ENCODE results near the gene MPZL1. TPM values are rescaled to one million over a fixed set of nuclear protein-coding genes. Genes with fewer than 3 reads are reported as not detected.

The MPZL1 gene
- total and polyA plus RNA-seq, 3 donors from 2014 or later = 148 to 160 (median 154) TPM

- DNase-seq = no peak
- intact Hi-C loops (cut with DNase I; ENCODE audit: low total_unique reads) = no loop called here
- no peaks in the 10 kb centered on the region for H3K9me3 ChIP-seq
- no peaks in the 10 kb centered on the region for H3K27me3 ChIP-seq
- 83 to 92% methylated on average over 4 of the region's 4 CpGs for WGBS, 2 donors
- no peaks in the 10 kb centered on the region for H3K36me3 ChIP-seq (ENCODE audit: low read depth, missing control alignments)
- no peak overlapping the region for H3K27ac ChIP-seq
- TF ChIP-seq CTCF (IDR thresholded peaks at IDR 0.05) (no peak), POLR2A (IDR thresholded peaks at IDR 0.05) (no peak)
- no peak overlapping the region for H3K4me3 ChIP-seq
- H3K4me1 ChIP-seq = no peaks in the 10 kb centered on the region
These were observed 13.8 kb upstream of the MPZL1 start for GRCh38 chr1:167707942-167708341.

GRCh38 chr1:167708940-167709389 lies 12.8 kb upstream of the MPZL1 start:
- intact Hi-C loops (cut with DNase I; ENCODE audit: low total_unique reads) = no loop called here
- no peak for TF ChIP-seq POLR2A (IDR thresholded peaks at IDR 0.05)
- no peak for TF ChIP-seq CTCF (IDR thresholded peaks at IDR 0.05)
- Histone ChIP-seq H3K4me3 (no peak overlapping the region), H3K4me1 (no peaks in the 10 kb centered on the region), H3K9me3 (no peaks in the 10 kb centered on the region), H3K27me3 (no peaks in the 10 kb centered on the region), H3K36me3 (ENCODE audit: low read depth, missing control alignments) (no peaks in the 10 kb centered on the region), H3K27ac (no peak overlapping the region)
- no peak for DNase-seq
- WGBS, 2 donors = 79 to 86% methylated on average over 3 of the region's 3 CpGs

- H3K27me3 ChIP-seq = no peaks in the 10 kb centered on the region
- no peaks in the 10 kb centered on the region for H3K36me3 ChIP-seq (ENCODE audit: low read depth, missing control alignments)
- H3K27ac ChIP-seq = no peak overlapping the region
- intact Hi-C loops (cut with DNase I; ENCODE audit: low total_unique reads) = no loop called here
- TF ChIP-seq POLR2A (IDR thresholded peaks at IDR 0.05) (no peak), CTCF (IDR thresholded peaks at IDR 0.05) (no peak)
- H3K4me3 ChIP-seq = no peak overlapping the region
- 90 to 94% methylated on average over 1 of the region's 1 CpG for WGBS, 2 donors
- DNase-seq = no peak
- H3K4me1 ChIP-seq = no peaks in the 10 kb centered on the region
- no peaks in the 10 kb centered on the region for H3K9me3 ChIP-seq
These were observed 10.9 kb upstream of the MPZL1 start for GRCh38 chr1:167710836-167711235.

- no peaks in the 10 kb centered on the region for H3K9me3 ChIP-seq
- no peaks in the 10 kb centered on the region for H3K4me1 ChIP-seq
- H3K4me3 ChIP-seq = no peak overlapping the region
- DNase-seq = no peak
- intact Hi-C loops (cut with DNase I; ENCODE audit: low total_unique reads) = no loop called here
- H3K27ac ChIP-seq = no peak overlapping the region
- WGBS, 2 donors = 52 to 54% methylated on average over 3 of the region's 3 CpGs
- H3K36me3 ChIP-seq (ENCODE audit: low read depth, missing control alignments) = no peaks in the 10 kb centered on the region
- no peaks in the 10 kb centered on the region for H3K27me3 ChIP-seq
- TF ChIP-seq CTCF (IDR thresholded peaks at IDR 0.05) (no peak), POLR2A (IDR thresholded peaks at IDR 0.05) (no peak)
These were observed 10.0 kb upstream of the MPZL1 start for GRCh38 chr1:167711797-167712196.

GRCh38 chr1:167713330-167714081 lies 8.3 kb upstream of the MPZL1 start:
- TF ChIP-seq POLR2A (IDR thresholded peaks at IDR 0.05) (no peak), CTCF (IDR thresholded peaks at IDR 0.05) (no peak)
- H3K36me3 ChIP-seq (ENCODE audit: low read depth, missing control alignments) = no peaks in the 10 kb centered on the region

More at GRCh38 chr1:167713330-167714081, 8.3 kb upstream of the MPZL1 start:
- H3K4me1 ChIP-seq = no peaks in the 10 kb centered on the region
- DNase-seq = peak; percentile 30
- H3K27ac ChIP-seq = peak overlapping the region; percentile 37 to 92
- 8 to 9% methylated on average over 31 of the region's 31 CpGs for WGBS, 2 donors
- H3K9me3 ChIP-seq = no peaks in the 10 kb centered on the region
- H3K27me3 ChIP-seq = no peaks in the 10 kb centered on the region
- peak overlapping the region; percentile 73 to 77 for H3K4me3 ChIP-seq
- intact Hi-C loops (cut with DNase I; ENCODE audit: low total_unique reads) = no loop called here

Measured in testis (tissue), 3 donors.